HG02885 (cell line): ENCODE results near the gene UNC79.

Experiments
- ATAC-seq: cut with Tn5 transposase; IDR thresholded peaks from one replicate; pipeline ENCODE4 v1.9.1; 2021; ENCODE audit warnings: mild to moderate bottlenecking; ENCODE audit not compliant: unreplicated experiment, poor library complexity

Gene UNC79

DNA sequence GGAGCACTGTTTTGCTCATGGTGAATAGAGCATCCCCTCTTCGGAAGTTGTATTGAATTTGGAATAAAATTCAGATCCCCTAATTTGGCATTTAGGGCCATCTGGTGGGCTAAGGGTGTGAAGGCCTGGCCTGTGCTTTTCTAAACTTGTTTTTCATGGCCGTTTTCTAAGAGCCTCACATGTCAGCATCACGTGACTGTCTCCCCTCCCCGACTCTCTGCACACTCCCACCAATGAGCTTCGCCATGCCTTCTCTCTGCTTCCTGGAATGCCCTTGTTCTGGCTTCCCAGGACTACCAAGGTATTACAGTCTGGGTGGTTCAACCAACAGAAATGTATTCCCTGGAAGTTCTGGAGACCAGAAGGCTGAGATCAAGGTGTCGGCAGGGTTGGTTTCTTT is 272.2 kb downstream of the UNC79 start:
- ATAC-seq, result no peak

DNA sequence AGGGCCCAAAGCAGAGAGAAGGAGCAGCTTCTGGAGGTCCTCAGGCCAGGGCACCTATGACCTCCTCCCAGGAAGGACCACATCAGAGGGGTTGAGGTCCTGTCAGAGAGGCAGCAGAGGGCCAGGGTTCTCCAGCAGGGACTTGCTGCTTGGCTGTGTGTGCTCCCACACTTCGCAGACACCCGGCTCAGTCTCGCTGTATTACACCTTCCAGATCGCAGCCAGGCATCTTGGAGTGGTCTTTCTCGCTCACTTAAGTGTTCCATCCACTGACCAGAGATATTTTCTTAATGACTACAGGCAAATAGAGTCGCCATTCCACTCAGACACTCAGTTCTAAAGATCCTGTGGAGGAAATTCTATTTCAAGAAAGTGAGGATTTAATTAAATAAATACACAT is 273.2 kb downstream of the UNC79 start:
- no peak for ATAC-seq

DNA sequence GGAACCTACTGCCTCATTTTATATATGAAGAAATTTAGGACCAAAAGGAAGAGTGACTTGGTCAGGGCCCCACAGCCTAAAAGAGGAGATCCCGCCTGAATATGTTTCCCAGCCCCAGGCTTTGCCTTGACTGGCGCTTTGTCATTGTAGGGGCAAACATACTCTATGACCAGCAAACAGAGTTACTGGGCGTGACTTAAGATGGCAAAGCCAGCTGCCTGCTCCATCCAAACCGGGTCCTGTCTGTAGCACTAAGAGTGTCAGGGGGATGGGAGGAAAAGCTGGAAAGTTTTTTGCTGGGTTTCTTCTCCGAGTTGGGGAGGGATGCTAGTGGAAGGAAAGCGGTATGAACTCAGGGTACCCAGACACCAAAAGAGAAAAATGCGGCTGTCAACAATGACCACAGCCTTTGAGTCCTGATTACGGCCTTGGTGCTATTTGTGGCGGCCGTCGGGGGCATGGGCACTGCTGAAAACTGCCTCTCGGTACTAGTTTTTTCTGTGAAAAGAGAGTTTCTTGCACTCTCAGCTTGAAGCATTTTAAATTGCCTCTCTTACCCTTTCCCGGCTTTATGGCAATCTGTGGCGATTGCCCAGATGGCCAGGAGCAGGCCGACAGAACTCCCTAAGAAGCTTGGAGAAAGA is 274.9 kb downstream of the UNC79 start:
- no peak for ATAC-seq

DNA sequence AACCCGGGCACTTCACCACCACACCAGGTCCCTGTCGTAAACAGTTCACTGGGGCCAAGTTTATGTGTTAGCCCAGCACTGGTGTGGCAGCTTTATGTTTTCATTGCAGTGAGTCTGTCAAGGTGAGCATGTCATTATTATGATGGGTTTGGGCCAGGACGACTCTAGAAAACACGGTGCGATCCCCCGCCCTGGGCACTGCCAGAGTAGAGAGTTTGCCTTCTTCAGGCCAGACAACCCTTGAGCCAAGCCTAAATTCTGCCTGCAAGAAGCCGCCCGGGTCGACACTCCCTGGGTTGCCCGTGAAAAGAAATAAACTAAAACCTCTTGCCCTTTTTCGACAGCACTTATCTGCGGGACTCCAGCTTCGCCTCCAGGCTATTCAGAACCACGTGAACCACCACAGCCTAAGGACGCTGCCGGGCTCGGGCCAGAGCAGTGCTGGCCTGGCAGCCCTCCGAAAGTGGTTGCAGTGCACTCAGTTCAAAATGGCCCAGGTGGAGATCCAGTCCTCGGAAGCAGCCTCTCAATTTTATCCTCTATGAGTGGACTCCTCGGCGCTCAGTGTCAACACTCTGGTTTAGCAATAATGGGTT is 275.7 kb downstream of the UNC79 start:
- no peak for ATAC-seq

DNA sequence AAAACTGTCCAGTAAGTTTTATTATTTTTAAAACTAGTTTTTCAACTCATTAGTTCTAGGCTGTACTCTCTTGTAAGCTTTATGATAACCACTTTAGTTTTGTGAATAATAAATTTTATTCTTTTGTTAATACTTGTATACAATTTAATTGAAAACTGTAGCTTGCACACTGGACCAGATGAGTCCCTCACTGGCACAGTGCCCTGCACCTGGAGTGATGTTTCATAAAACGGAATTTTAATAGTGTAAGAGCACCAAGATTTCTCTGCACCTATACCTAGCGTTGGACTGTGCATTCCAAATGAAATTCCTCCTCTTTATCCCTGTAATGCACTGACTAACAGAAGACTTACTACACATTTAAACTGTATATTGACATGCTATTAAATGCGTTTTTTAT is 276.7 kb downstream of the UNC79 start:
- ATAC-seq, result no peak

DNA sequence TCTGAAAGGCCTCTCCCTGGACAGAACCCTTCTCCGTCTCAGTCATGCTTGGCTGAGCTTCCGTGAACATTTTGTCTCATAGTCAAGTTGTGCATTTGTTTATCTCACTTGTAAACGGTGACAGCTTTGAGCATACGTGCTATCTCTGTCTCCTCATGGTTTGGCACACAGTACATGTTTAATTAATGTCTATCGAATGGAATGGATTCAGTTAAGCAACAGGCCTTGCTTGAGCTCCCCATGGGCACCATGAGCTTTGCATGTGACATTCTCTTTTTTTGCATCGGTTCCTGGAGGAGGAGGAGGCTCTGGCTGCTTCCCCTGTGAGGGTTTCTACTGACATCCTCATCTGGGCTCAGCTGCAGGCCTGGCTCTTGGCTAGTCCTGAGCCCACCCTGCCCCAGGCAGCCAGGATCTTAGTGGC is 277.6 kb downstream of the UNC79 start:
- no peak for ATAC-seq

DNA sequence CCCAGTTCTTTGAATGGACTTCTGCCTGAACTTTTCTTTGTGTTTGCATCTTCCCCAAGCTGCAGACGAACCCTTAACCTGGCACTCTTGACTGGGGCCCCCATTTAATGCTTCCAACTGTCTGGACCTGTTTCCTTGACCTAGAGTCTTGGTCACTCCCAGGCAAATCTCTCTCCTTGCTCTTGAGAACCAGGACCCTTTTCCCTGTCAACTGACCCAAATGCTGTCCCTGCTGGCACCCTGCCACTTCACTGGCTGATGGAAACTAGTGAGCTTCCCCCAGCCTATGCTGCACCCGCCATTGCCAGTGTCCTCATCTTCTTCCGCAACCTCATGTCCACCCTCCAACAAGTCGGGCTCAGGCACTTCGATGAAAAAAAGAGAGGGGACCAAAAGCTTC is 278.1 kb downstream of the UNC79 start:
- ATAC-seq, result no peak

DNA sequence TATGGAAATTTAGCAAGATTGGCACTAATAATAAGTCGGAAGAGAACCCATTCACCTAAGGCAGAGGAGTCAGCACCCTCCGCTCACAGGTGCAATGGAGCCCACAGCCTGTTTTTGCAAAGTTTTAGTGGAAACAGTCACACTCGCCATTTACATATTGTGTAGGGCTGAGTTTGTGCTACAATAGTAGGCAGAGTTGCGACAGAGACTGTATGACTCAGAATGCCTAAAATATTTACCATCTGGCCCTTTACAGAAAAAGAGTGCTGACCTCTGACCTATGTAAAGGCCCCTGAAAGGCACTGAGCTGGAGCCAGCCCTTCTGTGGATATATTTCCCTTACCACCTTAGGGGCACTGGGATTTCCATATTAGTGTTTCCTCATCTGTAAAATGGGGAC is 278.5 kb downstream of the UNC79 start:
- ATAC-seq, result no peak

DNA sequence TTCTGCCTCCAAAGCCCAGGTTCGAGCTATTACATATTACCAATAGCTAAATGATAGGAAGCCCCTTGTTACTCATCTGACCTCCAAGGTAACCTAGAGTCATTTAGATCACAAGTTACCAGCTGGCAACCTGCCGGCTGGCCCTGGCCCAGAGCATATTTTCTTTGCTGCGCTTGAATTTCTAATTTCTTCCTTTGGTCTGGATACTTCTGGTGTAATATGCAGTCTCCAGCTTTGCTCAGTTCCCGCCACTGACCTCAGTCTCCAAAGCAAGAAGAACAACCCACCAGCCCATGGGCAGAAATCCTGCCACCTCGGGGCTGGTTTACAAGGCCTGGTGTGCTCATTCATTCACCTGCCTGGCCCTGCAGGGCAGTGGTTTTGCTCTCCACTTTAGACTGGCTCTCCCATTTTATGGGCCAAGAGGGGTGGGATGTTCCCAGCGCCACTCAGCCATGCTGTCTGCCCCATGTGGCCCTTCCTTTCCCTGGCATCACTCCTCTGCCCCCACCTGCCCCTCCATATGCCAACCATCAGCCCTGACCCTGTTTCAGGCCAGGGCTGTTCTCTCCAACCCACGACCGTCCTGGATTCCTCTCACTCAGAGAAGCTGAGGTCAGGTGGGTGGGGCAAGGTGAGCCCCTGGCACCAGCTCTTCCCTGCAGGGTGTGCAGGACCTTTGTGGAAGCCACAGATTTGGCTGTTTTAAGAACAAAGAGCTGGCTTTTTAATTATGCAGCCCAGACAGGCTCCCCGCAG is 281.5 kb downstream of the UNC79 start:
- ATAC-seq, result no peak

DNA sequence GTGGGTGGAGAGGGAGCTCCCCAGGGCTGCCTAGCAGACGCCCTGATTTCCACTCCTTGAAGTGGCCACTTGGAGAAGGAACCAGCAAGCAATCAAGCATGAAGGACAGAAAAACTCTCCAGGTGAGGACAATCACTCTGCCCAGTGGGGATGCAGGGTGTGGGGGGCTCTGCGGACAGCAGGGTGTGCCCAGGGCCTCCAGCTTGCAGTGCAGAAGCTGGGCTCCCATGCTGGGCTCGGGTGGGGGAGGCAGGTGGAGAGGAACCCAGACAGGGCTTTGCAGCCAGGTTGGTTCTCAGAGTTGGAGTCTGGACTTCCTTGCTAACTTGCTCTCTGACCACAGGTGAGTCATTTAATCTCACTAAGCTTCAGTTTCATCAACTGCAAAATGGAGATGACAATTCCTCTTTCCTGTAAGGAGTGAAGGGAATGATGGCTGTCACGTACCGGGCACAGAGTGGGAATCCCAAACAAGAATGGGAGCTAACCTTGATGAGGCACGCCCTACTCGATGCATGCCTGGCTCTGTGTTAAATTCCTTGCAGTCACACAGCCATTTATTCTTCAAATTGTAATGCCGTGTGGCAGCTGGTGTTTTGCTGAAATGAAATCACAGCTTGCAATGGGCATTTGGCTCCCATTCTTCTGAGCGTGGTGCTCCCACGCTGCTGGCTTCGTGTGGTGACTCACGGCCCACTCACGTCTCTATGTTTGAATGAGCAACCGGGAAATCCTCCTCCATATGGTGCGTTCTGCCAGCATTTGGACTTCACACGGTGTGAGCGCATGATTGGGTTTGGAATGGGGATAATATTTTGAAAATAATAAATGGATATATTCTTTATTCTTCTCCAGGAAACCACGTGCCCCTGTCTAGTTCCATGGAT is 282.3 kb downstream of the UNC79 start:
- no peak for ATAC-seq

DNA sequence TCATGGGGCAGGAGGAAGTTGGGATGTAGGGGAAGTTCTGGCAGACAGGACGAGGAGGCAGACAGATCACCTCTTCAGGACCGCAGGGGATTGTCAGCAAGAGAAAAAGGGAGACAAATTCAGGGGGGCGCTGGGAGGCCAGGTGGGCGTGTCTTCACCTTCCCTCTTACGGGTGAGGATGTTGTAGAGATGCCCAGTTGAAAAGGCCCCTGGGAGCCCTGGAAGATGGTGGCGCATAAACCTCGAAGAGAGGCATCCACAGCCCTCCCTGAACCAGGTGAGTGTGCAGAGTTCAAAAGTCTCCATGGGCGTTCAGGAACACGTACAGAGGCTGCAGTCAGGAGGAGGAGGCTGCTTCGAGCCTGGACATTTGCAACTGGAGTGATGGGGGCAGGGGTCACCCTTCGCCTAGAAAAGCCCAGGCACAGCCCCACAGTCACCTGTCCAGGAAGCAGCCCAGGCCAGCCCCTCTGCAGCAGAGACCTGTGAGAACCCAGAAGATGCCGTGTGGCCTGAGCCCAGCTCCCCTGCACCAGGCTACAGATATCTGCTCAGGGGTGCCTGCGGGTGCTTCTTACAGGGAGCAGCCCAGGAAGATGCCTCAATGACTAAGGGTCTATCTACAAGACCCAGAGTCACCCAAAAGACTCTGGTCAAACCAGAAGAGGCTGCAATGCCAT is 283.1 kb downstream of the UNC79 start:
- no peak for ATAC-seq

DNA sequence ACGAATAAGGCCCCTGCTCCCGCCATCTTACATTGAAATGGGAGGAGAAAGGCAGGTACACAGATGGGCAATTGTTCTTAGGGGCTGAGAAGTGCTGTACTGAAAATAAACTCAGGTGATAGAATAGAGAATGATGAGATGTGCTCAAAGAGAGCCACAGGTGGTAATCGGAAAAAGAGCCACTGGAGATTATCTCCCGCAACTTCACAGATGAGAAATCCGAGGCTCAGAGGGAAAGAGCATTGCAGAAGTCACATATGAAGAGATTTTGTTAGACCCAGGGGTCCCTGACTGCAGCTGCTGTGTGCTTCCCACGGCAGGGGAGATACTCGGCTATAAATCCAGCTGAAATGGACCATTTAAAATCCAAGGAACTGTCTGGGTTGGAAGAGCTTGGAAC is 283.9 kb downstream of the UNC79 start:
- no peak for ATAC-seq

DNA sequence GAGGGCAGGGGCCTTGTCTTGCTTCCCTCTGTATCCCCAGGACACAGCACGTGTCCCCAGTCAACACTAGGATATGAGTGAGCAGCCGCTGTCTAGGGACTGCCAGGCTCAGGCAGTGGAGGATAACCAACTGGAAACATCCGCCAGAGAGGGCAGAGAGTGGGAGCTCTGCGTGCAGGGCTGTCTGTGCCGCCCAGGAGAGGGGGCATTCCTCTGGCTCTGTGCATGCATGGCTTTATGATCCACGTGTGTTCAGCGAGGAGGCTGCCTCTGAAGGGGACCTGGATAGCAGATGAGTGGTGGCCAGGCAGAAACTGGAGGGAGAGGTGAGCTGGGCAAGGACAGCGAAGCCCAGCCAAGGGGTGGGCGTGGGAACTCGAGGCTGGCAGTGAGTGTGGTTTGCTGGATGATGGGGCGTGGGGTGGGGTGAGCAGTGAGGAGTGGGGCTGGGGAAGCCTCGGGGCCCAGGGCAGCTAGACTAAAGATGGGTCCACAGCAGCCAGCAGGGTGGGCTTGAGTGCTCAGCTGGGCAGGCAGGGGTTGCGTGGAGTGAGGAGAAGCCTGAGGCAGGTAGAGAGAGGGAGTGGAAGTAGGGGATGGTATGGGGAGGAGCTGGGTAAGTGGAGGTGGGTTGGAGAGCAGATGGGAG is 284.7 kb downstream of the UNC79 start:
- no peak for ATAC-seq

DNA sequence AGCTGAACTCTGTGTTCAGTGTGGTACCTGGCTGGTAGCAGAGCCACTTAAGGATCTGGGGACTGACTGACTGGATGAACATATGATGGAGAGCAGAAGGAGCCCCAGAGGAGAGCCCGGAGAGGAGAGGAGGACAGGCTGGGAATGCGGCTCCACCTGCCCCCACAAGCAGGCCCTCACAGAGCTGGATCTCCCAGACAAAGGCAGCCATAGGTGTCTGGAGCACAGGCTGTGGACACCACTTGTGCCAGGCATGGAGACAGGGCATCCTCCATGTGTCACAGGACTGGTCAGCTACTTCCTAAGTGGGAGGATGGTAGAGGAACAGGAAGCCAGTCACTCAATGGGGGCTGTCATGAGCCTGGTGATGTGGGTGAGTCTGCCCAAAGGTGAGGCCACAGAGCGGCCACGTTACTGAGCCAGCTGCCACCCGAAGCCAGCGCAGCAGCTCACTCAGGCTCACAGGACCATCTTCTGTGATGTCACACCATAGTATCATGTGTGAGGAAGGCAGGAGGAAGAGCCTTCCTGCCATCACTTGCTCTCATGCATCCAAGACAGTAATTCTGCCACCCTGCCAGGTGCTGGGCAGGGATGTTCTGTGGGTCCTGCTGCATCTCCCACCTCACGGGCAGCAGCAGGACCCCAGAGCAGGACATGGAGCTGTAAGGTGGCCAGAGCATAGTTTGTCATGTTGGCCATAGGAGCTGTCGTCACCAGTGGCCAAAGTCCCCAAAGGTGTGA is 285.4 kb downstream of the UNC79 start:
- no peak for ATAC-seq

DNA sequence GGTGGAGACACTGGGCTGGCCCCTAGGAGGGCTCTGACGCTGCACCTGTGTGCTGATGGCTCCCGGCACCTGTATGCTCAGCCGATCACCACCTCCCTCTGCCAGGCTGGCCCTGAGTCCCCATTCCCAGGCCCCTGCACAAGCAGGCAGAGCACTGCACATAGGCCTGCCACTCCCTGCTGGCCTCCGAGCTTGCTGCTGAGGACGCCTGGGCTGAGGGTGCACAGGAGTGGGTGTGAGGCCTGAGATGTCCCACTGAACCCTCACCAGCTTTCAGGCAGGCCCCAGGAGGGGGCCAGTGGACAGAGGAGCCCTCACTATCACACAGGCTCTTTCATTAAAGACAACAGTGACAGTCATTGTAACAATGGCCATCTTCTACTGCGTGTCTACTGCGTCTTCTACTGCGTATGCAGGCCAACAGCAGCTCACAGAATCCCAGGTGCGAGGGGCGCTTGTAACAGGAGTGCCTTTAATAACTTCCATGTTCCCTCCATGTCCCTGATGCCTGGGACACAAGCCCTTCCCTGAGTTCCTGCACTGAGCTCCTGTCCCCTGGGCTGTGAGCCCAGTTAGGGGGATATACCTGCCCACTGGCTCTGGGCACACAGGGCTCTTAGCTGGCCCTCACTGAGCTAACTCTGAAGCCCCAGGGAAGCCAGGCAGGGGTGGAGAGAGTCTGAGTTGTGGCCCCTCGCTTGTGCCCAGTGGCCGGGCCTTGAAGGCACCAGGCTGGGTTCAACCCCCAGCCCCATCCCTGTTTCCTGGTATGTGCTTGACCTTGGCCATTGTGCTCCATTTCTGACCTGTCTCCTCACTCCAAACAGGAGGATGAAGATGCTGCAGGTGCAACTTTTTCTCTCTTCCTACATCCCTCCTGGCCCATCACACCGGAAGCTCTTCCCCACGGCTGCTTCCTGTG is 286.3 kb downstream of the UNC79 start:
- no peak for ATAC-seq

DNA sequence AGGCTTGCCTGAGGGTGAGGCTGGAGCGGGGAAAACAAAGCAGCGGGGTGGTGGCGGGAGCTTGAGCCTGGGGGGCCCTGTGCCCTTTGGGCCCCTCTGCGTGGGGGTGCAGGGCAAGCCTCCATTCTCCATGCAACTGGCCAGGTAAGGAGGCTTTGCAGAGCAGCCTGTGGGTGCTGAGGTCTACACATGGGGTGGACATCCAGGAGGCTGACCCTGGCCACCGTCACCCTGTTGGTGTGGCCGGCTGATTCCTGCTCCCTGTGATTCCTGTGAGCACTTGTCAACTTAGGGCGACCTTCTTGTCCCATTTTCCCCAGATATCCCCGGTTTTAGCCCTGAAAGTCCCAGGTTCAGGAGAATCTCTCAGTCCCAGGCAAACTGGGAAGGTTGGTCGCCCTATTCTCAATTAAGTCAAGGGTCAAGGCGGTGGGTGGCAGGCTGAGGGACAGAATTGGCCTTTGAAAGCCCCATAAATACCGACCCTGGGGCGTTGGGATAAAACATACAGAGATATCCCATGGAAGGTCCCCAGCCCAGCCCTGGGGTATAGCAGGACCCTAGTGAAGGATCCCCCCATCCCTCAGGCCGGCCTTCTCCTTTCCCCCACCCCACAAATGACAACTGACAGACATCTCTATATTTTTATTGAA is 287.1 kb downstream of the UNC79 start:
- ATAC-seq, result no peak

DNA sequence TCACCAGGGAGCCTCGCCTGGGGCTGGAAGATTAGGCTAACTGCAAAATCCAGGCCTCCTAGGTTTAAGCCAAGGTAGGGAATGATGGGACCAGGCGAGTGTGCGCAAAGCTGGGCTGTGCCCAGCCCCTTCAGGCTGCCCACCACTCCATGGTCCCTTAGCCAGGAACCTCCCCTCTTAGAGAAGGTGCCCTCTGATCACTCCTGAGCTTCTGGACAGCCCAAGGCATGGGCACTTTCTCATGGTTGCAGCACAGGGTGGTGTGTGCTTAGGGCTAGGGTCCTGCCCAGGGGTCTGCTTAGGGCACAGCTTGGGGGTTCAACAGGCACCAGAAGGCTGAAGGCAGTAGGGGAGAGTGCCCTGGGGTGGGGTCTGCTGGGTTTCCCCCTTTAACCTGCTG is 288.5 kb downstream of the UNC79 start:
- no peak for ATAC-seq
